H1 (cell line): ENCODE data around the gene KCTD3. TPM values are rescaled to one million over a fixed set of nuclear protein-coding genes. Genes with fewer than 3 reads are reported as not detected.

Experiments
- CTCF ChIA-PET: fragments of 300-600 bp; sonication (Branson Sonifier 250); formaldehyde crosslinking; loops from one replicate; lab custom pipeline; 2021; ENCODE audit not compliant: partially characterized antibody; lab: Charles Lee
- POLR2A ChIA-PET: fragments of 300-600 bp; sonication (Branson Sonifier 250); formaldehyde crosslinking; loops from one replicate; lab custom pipeline; 2021; ENCODE audit warnings: inconsistent platforms; ENCODE audit not compliant: partially characterized antibody; lab: Charles Lee
- DNase-seq, 2 experiments: peaks; one replicate each; pipeline versions ENCODE4 v3.0.0 to v3.0.0-alpha.2; 2010 to 2022; ENCODE audit warnings: low spot score in 2 of 2, low read depth in 1 of 2, mixed read lengths in 1 of 2
- FAIRE-seq: peaks from 2 replicates; lab custom pipeline; 2011; peaks lifted over from hg19 to GRCh38; lab: Jason Lieb, UNC
- H2AFZ ChIP-seq: 2 replicates; pipeline ENCODE4 v1.8.1; 2012; ENCODE audit warnings: low read length, inconsistent platforms
- H2AK5ac ChIP-seq: 2 replicates; pipeline ENCODE4 v1.6.1; 2013; ENCODE audit warnings: low read depth, low read length
- H2BK120ac ChIP-seq: replicated peaks from 2 replicates; pipeline ENCODE3; 2013; ENCODE audit warnings: low read depth, low read length, inconsistent platforms
- H2BK12ac ChIP-seq: 2 replicates; pipeline ENCODE4 v1.6.1; 2013; ENCODE audit warnings: low read depth, low read length
- H2BK15ac ChIP-seq: 2 replicates; pipeline ENCODE4 v1.6.1; 2013; ENCODE audit warnings: low read length
- H2BK20ac ChIP-seq: 2 replicates; pipeline ENCODE4 v1.6.1; 2013; ENCODE audit warnings: low read length
- H2BK5ac ChIP-seq: 2 replicates; pipeline ENCODE4 v1.6.1; 2013; ENCODE audit warnings: low read depth, low read length
- H3K14ac ChIP-seq: 2 replicates; pipeline ENCODE4 v1.6.1; 2013; ENCODE audit warnings: inconsistent platforms; ENCODE audit not compliant: insufficient read length
- H3K18ac ChIP-seq: 2 replicates; pipeline ENCODE4 v1.6.1; 2013; ENCODE audit warnings: low read length; ENCODE audit errors: extremely low read depth
- H3K23ac ChIP-seq: 2 replicates; pipeline ENCODE4 v1.6.1; 2013; ENCODE audit warnings: inconsistent platforms; ENCODE audit not compliant: insufficient read length
- H3K23me2 ChIP-seq: 2 replicates; pipeline ENCODE4 v1.6.1; 2013; ENCODE audit warnings: low read depth, low read length
- H3K27ac ChIP-seq: 2 replicates; pipeline ENCODE4 v1.6.1; 2011; ENCODE audit warnings: low read depth, low read length, inconsistent platforms
- H3K27me3 ChIP-seq, 4 experiments: replicated peaks in 1 of 4; 1 replicate in 1 of 4; 2 replicates in 3 of 4; pipeline versions ENCODE4 v1.6.1 to v1.8.1; 2011 to 2013; ENCODE audit warnings: low read length in 3 of 4, mild to moderate bottlenecking in 3 of 4, inconsistent platforms in 2 of 4, mixed read lengths in 2 of 4, moderate library complexity in 1 of 4; ENCODE audit not compliant: control insufficient read depth in 3 of 4, insufficient read depth in 3 of 4; ENCODE audit errors: extremely low read depth in 1 of 4
- H3K36me3 ChIP-seq, 4 experiments: 2 replicates each; pipeline versions ENCODE4 v1.6.1 to v1.8.1; 2011 to 2013; ENCODE audit warnings: mild to moderate bottlenecking in 4 of 4, low read length in 3 of 4, moderate library complexity in 2 of 4, control low read depth in 1 of 4, inconsistent platforms in 1 of 4; ENCODE audit not compliant: insufficient read depth in 4 of 4, control insufficient read depth in 2 of 4
- H3K4ac ChIP-seq: replicated peaks from 2 replicates; pipeline ENCODE3; 2013; ENCODE audit warnings: low read length, low read depth, mixed read lengths, inconsistent platforms; ENCODE audit not compliant: insufficient read length
- H3K4me1 ChIP-seq, 4 experiments: replicated peaks in 1 of 4; 1 replicate in 1 of 4; 2 replicates in 3 of 4; pipeline versions ENCODE4 v1.6.1 to v1.8.1; 2011 to 2013; ENCODE audit warnings: low read length in 3 of 4, inconsistent platforms in 2 of 4, mixed read lengths in 1 of 4; ENCODE audit not compliant: insufficient read depth in 4 of 4, control insufficient read depth in 3 of 4
- H3K4me2 ChIP-seq, 2 experiments: 2 replicates each; pipeline versions ENCODE4 v1.6.1 to v1.8.1; 2011 to 2013; ENCODE audit warnings: low read depth in 2 of 2, low read length in 2 of 2, control low read depth in 1 of 2, inconsistent platforms in 1 of 2, mild to moderate bottlenecking in 1 of 2; ENCODE audit not compliant: insufficient read depth in 1 of 2
- H3K4me3 ChIP-seq, 4 experiments: fragments of 200-600, 300-600 bp in 1 of 4; sonication (generic), shearing (Covaris generic), sonication (Bioruptor Twin) in 1 of 4; 2 replicates each; pipeline versions ENCODE4 v1.5.1 to v1.8.1; 2011 to 2016; ENCODE audit warnings: low read length in 4 of 4, low read depth in 3 of 4, control low read depth in 2 of 4, inconsistent platforms in 2 of 4, mild to moderate bottlenecking in 2 of 4, mixed read lengths in 1 of 4, moderate library complexity in 1 of 4; ENCODE audit not compliant: insufficient read depth in 2 of 4; ENCODE audit errors: extremely low read depth in 1 of 4
- H3K56ac ChIP-seq: replicated peaks from 2 replicates; pipeline ENCODE3; 2013; ENCODE audit warnings: low read depth, mild to moderate bottlenecking, mixed read lengths, low read length, inconsistent platforms; ENCODE audit not compliant: insufficient read length
- H3K79me1 ChIP-seq: 2 replicates; pipeline ENCODE4 v1.6.1; 2013; ENCODE audit warnings: low read depth, low read length, control low read depth
- H3K79me2 ChIP-seq, 2 experiments: 2 replicates each; pipeline versions ENCODE4 v1.6.1 to v1.8.1; 2012 to 2013; ENCODE audit warnings: low read length in 2 of 2, mild to moderate bottlenecking in 2 of 2, inconsistent platforms in 1 of 2; ENCODE audit not compliant: insufficient read depth in 2 of 2, control insufficient read depth in 1 of 2
- H3K9ac ChIP-seq, 4 experiments: replicated peaks in 1 of 4; 1 replicate in 1 of 4; 2 replicates in 3 of 4; pipeline versions ENCODE4 v1.6.1 to v1.8.1; 2011 to 2013; ENCODE audit warnings: low read depth in 3 of 4, low read length in 3 of 4, control low read depth in 2 of 4, mild to moderate bottlenecking in 2 of 4, moderate library complexity in 2 of 4, inconsistent platforms in 1 of 4; ENCODE audit errors: extremely low read depth in 1 of 4
- H3K9me3 ChIP-seq, 2 experiments: 2 replicates each; pipeline versions ENCODE4 v1.6.1 to v1.8.1; 2012 to 2013; ENCODE audit warnings: mild to moderate bottlenecking in 2 of 2, moderate library complexity in 2 of 2, control low read depth in 1 of 2, inconsistent platforms in 1 of 2, low read depth in 1 of 2, low read length in 1 of 2, mixed read lengths in 1 of 2; ENCODE audit not compliant: insufficient read depth in 2 of 2
- H4K20me1 ChIP-seq, 2 experiments: replicated peaks in 1 of 2; 2 replicates each; pipeline versions ENCODE3 to v1.8.1; 2011 to 2013; ENCODE audit warnings: inconsistent platforms in 2 of 2, low read length in 2 of 2, mild to moderate bottlenecking in 1 of 2; ENCODE audit not compliant: insufficient read depth in 2 of 2, control insufficient read depth in 1 of 2
- H4K5ac ChIP-seq: 2 replicates; pipeline ENCODE4 v1.6.1; 2013; ENCODE audit warnings: low read length, low read depth, mixed read lengths, inconsistent platforms; ENCODE audit not compliant: insufficient read length
- H4K8ac ChIP-seq: 2 replicates; pipeline ENCODE4 v1.8.0; 2013; ENCODE audit warnings: mild to moderate bottlenecking, moderate library complexity, low read length, inconsistent platforms; ENCODE audit not compliant: insufficient read depth; ENCODE audit errors: extremely low read depth
- H4K91ac ChIP-seq: replicated peaks from 2 replicates; pipeline ENCODE3; 2013; ENCODE audit warnings: low read length, mixed read lengths, inconsistent platforms; ENCODE audit not compliant: insufficient read length
- BCL11A ChIP-seq, 2 experiments: IDR thresholded peaks; one replicate each; pipeline ENCODE4 v1.6.1; 2011; ENCODE audit warnings: low read depth in 2 of 2, low read length in 2 of 2, mild to moderate bottlenecking in 2 of 2
- JUND ChIP-seq: IDR thresholded peaks from 2 replicates; pipeline ENCODE4 v1.6.1; 2011; ENCODE audit warnings: mild to moderate bottlenecking, improper control_type of control experiment, low read length
- TBP ChIP-seq: IDR thresholded peaks from 2 replicates; pipeline ENCODE4 v1.6.1; 2011; ENCODE audit warnings: low read depth, low read length, improper control_type of control experiment
- polyA plus RNA-seq, 7 experiments: library from polyadenylated mRNA; depleted of rRNA in 3 of 7; stranded (reverse) in 5 of 7; unstranded in 2 of 7; fragments of >200 nt in 5 of 7; fragments of 200-250 nt in 2 of 7; gene quantifications; 1 replicate in 5 of 7; 2 replicates in 1 of 7; 4 replicates in 1 of 7; pipeline versions ENCODE4 v1.2.1 to v1.2.3, GENCODE V29; 2011 to 2013; ENCODE audit warnings: missing spikeins in 2 of 7, mixed read lengths in 2 of 7
- total RNA-seq: library from RNA; stranded (reverse); fragmentation: NEBNext Ultra II Directional; extraction: Animal tissue kit (Norgen Biotek cat#: 25700); gene quantifications from 2 replicates; pipeline ENCODE4 v1.2.1, GENCODE V29; 2021

The KCTD3 gene
- total and polyA plus RNA-seq, 2 of the 8 experiments (the other 6 are each of a cell fraction or from before 2014, with no cell fraction given) = 43.0 to 55.6 TPM

- no peak overlapping the region for H2BK5ac ChIP-seq
- ChIA-PET CTCF (no interaction called here), POLR2A (no interaction called here)
- peaks cover 6 to 7% of the 10 kb centered on the region in 2 experiments; a peak in 3 of 4 replicates for H3K9me3 ChIP-seq
- TF ChIP-seq JUND (no peak), BCL11A (IDR thresholded peaks at IDR 0.05; ENCODE audit: low read depth in 2 of 2, low read length in 2 of 2) (no peak), TBP (no peak)
- no peak overlapping the region for H3K14ac ChIP-seq
- no peak overlapping the region for H3K23ac ChIP-seq
- FAIRE-seq (no peak), DNase-seq (no peak)
- no peaks in the 10 kb centered on the region for H3K4me1 ChIP-seq
- H3K79me1 ChIP-seq = no peaks in the 10 kb centered on the region
- H3K4ac ChIP-seq = no peak overlapping the region
- H3K9ac ChIP-seq = no peak overlapping the region
- H3K4me2 ChIP-seq = no peak overlapping the region
- H3K36me3 ChIP-seq = no peaks in the 10 kb centered on the region
- H3K18ac ChIP-seq = no peak overlapping the region
- no peak overlapping the region for H2BK120ac ChIP-seq
- H2AFZ ChIP-seq = no peak overlapping the region
- H4K5ac ChIP-seq = no peak overlapping the region
- no peaks in the 10 kb centered on the region for H3K27me3 ChIP-seq
- H3K79me2 ChIP-seq = no peaks in the 10 kb centered on the region
- H4K91ac ChIP-seq = no peak overlapping the region
- no peak overlapping the region for H3K27ac ChIP-seq
- no peak overlapping the region for H3K4me3 ChIP-seq
- no peak overlapping the region for H2BK12ac ChIP-seq
- no peaks in the 10 kb centered on the region for H3K23me2 ChIP-seq
- no peak overlapping the region for H4K8ac ChIP-seq
- H3K56ac ChIP-seq = no peak overlapping the region
- no peak overlapping the region for H2AK5ac ChIP-seq
- no peak overlapping the region for H2BK15ac ChIP-seq
- no peak overlapping the region for H2BK20ac ChIP-seq
- H4K20me1 ChIP-seq = no peaks in the 10 kb centered on the region
Measured at GRCh38 chr1:215545096-215545495, 22.0 kb upstream of the KCTD3 start.
